ENCODE results near the gene ZNF609. TPM values are rescaled to one million over a fixed set of nuclear protein-coding genes. Genes with fewer than 3 reads are reported as not detected.

ZNF609 gene
- total and polyA plus RNA-seq, 2 of the 13 experiments (the other 11 are each of a cell fraction or from before 2014, with no cell fraction given): 8.9 to 9.9 TPM

DNA sequence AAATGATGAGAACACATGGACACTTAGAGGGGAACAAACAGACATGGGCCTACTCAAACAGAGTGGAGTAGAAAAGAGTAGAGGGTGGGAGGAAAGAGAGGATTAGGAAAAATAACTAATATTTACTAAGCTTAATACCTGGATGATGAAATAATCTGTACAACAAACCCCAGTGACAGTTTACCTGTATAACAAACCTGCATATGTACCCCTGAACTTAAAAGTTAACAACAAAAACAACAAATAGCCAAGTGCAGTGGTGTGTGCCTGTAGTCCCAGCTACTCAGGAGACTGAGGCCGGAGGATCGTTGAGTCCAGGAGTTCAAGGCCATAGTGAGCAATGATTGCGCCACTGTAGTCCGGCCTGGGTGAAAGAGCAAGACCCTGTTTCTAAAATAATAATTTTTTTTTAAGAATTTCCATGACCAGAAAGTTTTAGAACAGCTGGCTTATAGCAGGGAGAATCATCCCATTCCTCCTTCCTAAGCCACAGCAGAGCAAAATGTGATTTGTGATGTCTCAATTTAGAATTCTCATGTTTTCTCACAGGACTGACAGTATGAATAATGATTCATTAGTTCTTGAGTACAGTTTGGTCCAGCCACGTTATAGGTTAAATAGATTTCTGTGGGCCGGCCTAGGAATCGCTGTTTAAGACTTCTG, 150.0 kb downstream of the ZNF609 start (continued):
- TF ChIP-seq, protein P1, sequence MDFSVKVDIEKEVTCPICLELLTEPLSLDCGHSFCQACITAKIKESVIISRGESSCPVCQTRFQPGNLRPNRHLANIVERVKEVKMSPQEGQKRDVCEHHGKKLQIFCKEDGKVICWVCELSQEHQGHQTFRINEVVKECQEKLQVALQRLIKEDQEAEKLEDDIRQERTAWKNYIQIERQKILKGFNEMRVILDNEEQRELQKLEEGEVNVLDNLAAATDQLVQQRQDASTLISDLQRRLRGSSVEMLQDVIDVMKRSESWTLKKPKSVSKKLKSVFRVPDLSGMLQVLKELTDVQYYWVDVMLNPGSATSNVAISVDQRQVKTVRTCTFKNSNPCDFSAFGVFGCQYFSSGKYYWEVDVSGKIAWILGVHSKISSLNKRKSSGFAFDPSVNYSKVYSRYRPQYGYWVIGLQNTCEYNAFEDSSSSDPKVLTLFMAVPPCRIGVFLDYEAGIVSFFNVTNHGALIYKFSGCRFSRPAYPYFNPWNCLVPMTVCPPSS (IDR thresholded peaks at IDR 0.05): no peak
- TF ChIP-seq ZNF17 (CRISPR knock-in tag; IDR thresholded peaks at IDR 0.05) (no peak), ZNF614 (CRISPR knock-in tag; IDR thresholded peaks at IDR 0.05; ENCODE audit: borderline replicate concordance) (peak; percentile 83), RAD51 (IDR thresholded peaks at IDR 0.05; ENCODE audit: borderline replicate concordance) (no peak), FOXA1 (IDR thresholded peaks at IDR 0.05) (no peak), FOXA1 (CRISPR knock-in tag; IDR thresholded peaks at IDR 0.05) (peak; percentile 5; the same call in 1 of the 2 replicates), HOXA9 (CRISPR knock-in tag; IDR thresholded peaks at IDR 0.05; ENCODE audit: borderline replicate concordance) (no peak), ZSCAN22 (CRISPR knock-in tag; IDR thresholded peaks at IDR 0.05) (no peak), TOE1 (CRISPR knock-in tag; IDR thresholded peaks at IDR 0.05) (no peak)
- TF ChIP-seq, protein P2, sequence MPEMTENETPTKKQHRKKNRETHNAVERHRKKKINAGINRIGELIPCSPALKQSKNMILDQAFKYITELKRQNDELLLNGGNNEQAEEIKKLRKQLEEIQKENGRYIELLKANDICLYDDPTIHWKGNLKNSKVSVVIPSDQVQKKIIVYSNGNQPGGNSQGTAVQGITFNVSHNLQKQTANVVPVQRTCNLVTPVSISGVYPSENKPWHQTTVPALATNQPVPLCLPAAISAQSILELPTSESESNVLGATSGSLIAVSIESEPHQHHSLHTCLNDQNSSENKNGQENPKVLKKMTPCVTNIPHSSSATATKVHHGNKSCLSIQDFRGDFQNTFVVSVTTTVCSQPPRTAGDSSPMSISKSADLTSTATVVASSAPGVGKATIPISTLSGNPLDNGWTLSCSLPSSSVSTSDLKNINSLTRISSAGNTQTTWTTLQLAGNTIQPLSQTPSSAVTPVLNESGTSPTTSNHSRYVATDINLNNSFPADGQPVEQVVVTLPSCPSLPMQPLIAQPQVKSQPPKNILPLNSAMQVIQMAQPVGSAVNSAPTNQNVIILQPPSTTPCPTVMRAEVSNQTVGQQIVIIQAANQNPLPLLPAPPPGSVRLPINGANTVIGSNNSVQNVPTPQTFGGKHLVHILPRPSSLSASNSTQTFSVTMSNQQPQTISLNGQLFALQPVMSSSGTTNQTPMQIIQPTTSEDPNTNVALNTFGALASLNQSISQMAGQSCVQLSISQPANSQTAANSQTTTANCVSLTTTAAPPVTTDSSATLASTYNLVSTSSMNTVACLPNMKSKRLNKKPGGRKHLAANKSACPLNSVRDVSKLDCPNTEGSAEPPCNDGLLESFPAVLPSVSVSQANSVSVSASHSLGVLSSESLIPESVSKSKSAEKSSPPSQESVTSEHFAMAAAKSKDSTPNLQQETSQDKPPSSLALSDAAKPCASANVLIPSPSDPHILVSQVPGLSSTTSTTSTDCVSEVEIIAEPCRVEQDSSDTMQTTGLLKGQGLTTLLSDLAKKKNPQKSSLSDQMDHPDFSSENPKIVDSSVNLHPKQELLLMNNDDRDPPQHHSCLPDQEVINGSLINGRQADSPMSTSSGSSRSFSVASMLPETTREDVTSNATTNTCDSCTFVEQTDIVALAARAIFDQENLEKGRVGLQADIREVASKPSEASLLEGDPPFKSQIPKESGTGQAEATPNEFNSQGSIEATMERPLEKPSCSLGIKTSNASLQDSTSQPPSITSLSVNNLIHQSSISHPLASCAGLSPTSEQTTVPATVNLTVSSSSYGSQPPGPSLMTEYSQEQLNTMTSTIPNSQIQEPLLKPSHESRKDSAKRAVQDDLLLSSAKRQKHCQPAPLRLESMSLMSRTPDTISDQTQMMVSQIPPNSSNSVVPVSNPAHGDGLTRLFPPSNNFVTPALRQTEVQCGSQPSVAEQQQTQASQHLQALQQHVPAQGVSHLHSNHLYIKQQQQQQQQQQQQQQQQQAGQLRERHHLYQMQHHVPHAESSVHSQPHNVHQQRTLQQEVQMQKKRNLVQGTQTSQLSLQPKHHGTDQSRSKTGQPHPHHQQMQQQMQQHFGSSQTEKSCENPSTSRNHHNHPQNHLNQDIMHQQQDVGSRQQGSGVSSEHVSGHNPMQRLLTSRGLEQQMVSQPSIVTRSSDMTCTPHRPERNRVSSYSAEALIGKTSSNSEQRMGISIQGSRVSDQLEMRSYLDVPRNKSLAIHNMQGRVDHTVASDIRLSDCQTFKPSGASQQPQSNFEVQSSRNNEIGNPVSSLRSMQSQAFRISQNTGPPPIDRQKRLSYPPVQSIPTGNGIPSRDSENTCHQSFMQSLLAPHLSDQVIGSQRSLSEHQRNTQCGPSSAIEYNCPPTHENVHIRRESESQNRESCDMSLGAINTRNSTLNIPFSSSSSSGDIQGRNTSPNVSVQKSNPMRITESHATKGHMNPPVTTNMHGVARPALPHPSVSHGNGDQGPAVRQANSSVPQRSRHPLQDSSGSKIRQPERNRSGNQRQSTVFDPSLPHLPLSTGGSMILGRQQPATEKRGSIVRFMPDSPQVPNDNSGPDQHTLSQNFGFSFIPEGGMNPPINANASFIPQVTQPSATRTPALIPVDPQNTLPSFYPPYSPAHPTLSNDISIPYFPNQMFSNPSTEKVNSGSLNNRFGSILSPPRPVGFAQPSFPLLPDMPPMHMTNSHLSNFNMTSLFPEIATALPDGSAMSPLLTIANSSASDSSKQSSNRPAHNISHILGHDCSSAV (CRISPR knock-in tag; IDR thresholded peaks at IDR 0.05; ENCODE audit: borderline replicate concordance): no peak
- TF ChIP-seq, protein P3, sequence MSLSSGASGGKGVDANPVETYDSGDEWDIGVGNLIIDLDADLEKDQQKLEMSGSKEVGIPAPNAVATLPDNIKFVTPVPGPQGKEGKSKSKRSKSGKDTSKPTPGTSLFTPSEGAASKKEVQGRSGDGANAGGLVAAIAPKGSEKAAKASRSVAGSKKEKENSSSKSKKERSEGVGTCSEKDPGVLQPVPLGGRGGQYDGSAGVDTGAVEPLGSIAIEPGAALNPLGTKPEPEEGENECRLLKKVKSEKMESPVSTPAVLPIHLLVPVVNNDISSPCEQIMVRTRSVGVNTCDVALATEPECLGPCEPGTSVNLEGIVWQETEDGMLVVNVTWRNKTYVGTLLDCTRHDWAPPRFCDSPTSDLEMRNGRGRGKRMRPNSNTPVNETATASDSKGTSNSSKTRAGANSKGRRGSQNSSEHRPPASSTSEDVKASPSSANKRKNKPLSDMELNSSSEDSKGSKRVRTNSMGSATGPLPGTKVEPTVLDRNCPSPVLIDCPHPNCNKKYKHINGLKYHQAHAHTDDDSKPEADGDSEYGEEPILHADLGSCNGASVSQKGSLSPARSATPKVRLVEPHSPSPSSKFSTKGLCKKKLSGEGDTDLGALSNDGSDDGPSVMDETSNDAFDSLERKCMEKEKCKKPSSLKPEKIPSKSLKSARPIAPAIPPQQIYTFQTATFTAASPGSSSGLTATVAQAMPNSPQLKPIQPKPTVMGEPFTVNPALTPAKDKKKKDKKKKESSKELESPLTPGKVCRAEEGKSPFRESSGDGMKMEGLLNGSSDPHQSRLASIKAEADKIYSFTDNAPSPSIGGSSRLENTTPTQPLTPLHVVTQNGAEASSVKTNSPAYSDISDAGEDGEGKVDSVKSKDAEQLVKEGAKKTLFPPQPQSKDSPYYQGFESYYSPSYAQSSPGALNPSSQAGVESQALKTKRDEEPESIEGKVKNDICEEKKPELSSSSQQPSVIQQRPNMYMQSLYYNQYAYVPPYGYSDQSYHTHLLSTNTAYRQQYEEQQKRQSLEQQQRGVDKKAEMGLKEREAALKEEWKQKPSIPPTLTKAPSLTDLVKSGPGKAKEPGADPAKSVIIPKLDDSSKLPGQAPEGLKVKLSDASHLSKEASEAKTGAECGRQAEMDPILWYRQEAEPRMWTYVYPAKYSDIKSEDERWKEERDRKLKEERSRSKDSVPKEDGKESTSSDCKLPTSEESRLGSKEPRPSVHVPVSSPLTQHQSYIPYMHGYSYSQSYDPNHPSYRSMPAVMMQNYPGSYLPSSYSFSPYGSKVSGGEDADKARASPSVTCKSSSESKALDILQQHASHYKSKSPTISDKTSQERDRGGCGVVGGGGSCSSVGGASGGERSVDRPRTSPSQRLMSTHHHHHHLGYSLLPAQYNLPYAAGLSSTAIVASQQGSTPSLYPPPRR (CRISPR knock-in tag; IDR thresholded peaks at IDR 0.05; ENCODE audit: borderline replicate concordance): peak; percentile 64; the same call in 1 of the 2 replicates
- TF ChIP-seq, protein P4, sequence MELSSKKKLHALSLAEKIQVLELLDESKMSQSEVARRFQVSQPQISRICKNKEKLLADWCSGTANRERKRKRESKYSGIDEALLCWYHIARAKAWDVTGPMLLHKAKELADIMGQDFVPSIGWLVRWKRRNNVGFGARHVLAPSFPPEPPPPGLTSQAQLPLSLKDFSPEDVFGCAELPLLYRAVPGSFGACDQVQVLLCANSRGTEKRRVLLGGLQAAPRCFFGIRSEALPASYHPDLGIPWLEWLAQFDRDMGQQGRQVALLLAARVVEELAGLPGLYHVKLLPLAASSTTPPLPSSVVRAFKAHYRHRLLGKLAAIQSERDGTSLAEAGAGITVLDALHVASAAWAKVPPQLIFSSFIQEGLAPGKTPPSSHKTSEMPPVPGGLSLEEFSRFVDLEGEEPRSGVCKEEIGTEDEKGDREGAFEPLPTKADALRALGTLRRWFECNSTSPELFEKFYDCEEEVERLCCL (CRISPR knock-in tag; IDR thresholded peaks at IDR 0.05; ENCODE audit: borderline replicate concordance): no peak
